ENCODE results near the gene PLSCR4. TPM values are rescaled to one million over a fixed set of nuclear protein-coding genes. Genes with fewer than 3 reads are reported as not detected.
A peak's percentile ranks its signal among the peaks of the same experiment; 100 is the strongest.
"Not testable (repeated sequence)": the region's sequence is repeated elsewhere in the genome, so short reads cannot be mapped to it uniquely, and the experiment has no call there.

PLSCR4 gene
- total RNA-seq, 2 donors from 2014 or later = 0.78 TPM; not detected in 1

DNA sequence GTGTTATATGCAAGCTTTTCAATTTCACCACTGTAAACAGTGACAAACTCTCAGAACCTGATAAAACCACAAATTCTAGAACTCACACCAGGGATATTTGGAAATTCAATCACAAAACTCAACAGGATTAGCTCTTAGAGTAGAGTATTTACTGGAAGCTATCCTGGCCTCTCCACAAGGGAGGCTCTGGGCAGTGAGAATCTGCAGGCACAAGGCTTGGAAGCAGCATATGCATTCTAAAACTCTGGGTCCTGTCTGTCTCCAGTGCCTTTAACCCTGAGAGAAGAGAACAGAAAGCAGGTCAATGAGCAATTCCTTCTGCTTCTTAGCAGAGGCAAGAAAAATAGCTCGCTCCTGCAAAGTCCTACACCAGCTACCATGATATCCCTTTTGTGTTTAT lies 23.4 kb downstream of the PLSCR4 start:
- peaks cover 5% of the 10 kb centered on the region for H3K4me1 Mint-ChIP-seq
- H3K27me3 Mint-ChIP-seq = peaks cover 2% of the 10 kb centered on the region
- no peaks in the 10 kb centered on the region for H3K36me3 Mint-ChIP-seq (ENCODE audit: low read depth)
- ATAC-seq (no peak), DNase-seq (no peak)
- no peaks in the 10 kb centered on the region for H3K9me3 ChIP-seq (ENCODE audit: control insufficient read depth, low read length, poor library complexity, severe bottlenecking)
- no peak overlapping the region for H3K27ac Mint-ChIP-seq
- H3K4me3 Mint-ChIP-seq = no peak overlapping the region

DNA sequence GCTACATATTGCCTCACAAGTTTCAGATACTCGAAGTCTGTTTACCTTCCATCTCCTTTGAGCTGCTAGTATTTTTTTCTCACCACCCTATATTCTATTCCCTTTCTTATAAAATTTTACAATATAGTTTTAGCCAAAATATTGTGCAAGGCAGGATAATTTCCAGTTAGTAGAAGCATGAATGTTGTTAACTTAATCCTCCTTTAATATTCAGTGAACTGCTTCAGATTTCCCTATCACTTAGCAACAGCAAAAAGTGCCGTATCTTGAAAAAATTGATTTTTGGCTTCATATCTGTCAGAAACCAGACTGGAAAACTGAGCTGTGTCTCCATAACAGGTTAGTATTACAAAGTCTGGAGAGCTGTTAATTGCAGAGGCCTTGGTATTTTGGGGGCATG lies 24.0 kb downstream of the PLSCR4 start:
- ATAC-seq = no peak
- no peak for DNase-seq
- Mint-ChIP-seq H3K27ac (no peak overlapping the region), H3K36me3 (ENCODE audit: low read depth) (no peaks in the 10 kb centered on the region), H3K4me3 (no peak overlapping the region), H3K4me1 (peaks cover 7% of the 10 kb centered on the region), H3K27me3 (no peaks in the 10 kb centered on the region)
- H3K9me3 ChIP-seq (ENCODE audit: control insufficient read depth, low read length, poor library complexity, severe bottlenecking) = no peaks in the 10 kb centered on the region

DNA sequence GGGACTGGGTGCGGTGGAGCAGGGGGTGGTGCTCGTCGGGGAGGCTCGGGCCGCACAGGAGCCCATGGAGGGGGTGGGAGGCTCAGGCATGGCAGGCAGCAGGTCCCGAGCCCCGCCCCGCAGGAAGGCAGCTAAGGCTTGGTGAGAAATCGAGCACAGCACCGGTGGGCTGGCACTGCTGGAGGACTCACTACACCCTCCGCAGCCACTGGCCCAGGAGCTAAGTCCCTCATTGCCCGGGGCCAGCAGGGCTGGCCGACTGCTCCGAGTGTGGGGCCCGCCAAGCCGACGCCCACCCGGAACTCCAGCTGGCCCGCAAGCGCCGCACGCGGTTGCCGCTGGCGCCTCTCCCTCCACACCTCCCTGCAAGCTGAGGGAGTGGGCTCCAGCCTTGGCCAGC lies 25.4 kb downstream of the PLSCR4 start:
- not testable (repeated sequence) for H3K4me1 Mint-ChIP-seq; H3K36me3 Mint-ChIP-seq (ENCODE audit: low read depth); DNase-seq; H3K27ac Mint-ChIP-seq; ATAC-seq; H3K4me3 Mint-ChIP-seq; H3K9me3 ChIP-seq (ENCODE audit: control insufficient read depth, low read length, poor library complexity, severe bottlenecking); H3K27me3 Mint-ChIP-seq

DNA sequence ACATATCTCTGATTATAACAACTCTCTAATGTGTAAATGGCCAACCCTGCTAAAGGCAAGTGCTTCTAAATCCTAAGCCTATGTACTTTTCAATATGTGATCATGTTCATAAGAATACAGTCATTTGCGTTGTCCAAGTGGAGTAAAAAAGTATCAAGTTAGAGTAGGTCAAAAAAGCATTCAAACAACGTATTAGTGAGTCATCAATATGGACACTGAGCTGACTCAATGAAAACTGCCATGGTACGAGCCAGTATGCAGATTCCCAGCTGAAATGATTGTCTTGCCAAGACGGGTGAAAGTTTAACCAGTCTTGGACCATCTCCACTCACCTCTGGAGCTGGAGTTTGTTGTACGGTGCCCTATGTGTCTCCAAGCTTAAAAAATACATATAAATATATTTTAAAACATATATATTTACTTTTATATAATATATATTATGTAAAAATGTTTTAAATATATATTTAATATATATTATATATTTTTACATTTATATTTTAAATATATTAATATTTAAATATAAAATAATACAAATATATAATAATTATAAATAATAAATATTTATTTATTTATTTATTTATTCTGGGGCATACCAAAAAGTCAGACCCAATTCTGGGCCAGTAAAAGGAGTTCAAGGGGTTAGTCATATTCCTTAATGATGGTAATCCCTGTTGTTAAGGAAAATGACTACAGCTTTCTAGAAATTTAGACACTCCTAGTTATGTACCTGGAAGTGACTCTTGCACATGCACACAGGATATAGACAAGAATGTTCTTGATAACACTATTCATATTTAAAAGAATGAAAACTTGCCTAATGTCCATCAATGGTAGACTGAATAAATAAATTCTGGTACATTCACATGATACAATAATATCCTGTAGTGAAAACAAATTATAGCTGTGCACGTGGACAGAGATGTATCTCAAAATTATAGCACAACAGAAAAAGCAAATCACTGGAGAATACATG lies 27.2 kb downstream of the PLSCR4 start:
- H3K27me3 Mint-ChIP-seq = peaks cover 6% of the 10 kb centered on the region
- H3K27ac Mint-ChIP-seq = no peak overlapping the region
- DNase-seq = no peak
- H3K36me3 Mint-ChIP-seq (ENCODE audit: low read depth) = no peaks in the 10 kb centered on the region
- no peak for ATAC-seq
- H3K4me1 Mint-ChIP-seq = peaks cover 7% of the 10 kb centered on the region
- no peaks in the 10 kb centered on the region for H3K9me3 ChIP-seq (ENCODE audit: control insufficient read depth, low read length, poor library complexity, severe bottlenecking)
- H3K4me3 Mint-ChIP-seq = no peak overlapping the region

DNA sequence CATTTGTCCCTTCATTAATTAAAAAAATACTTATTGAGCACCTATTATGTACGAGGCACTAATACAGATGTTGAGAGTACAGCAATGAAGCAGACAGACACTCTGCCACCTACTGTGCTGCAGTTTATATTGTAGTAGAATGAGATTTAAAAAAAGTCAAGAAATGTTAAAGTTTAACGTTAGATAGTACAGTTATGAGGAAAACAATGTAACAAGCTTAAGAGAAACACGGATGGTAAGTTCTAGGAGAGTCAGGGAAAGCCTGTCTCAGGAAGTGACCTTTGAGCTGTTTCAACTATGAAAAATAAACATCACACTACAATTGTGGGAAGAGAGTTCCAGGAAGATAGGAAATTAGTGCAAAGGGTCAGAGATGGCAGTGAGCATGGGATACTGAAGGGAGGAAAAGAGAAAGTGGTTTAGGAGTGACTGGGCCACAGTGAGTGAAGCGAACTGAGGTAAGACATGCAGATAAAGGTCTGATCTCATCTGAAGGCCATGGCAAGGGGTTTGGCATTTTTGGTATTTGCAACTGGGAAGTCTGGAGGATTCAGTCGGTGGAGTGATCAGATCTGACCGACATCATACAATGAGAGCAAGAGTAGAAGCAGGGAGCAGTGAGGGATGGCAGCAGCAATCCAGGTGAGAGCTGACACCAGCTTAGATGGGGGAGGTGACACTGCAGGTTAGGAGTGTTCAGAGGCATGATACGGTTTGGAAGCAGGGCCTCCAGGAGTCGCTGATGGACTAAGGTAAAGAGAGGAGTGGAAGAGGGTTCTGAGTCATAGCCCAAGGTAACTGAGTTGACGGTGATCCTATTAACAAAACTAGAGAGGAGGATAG lies 28.5 kb downstream of the PLSCR4 start:
- no peak for DNase-seq
- peaks cover 11% of the 10 kb centered on the region for H3K27me3 Mint-ChIP-seq

DNA sequence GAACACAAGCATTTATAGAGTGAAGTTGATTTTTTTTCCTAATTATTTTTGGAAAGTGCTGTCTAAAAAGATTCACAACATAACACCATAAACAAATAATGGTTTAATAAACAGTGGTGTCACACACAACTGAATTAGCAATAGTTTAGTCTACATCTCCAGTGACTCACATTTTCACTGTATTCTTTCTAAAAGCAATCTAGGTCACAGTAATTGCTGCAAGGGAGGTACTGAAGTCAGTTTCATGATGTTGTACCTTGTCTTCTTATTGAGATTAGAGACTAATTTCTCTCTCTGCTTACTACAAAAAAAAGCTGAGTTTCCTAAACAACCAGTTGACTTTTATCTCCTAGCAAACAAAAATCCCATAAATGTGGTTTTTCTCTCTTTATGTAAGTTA lies 29.6 kb downstream of the PLSCR4 start:
- H3K36me3 Mint-ChIP-seq (ENCODE audit: low read depth) = peaks cover 3% of the 10 kb centered on the region
- H3K4me1 Mint-ChIP-seq = peaks cover 10% of the 10 kb centered on the region
- ATAC-seq (no peak), DNase-seq (no peak)
- H3K27me3 Mint-ChIP-seq = peaks cover 19% of the 10 kb centered on the region
- H3K4me3 Mint-ChIP-seq = no peak overlapping the region
- H3K9me3 ChIP-seq (ENCODE audit: control insufficient read depth, low read length, poor library complexity, severe bottlenecking) = no peaks in the 10 kb centered on the region
- H3K27ac Mint-ChIP-seq = no peak overlapping the region

More for the DNA sequence above, 28.5 kb downstream of the PLSCR4 start:
- H3K4me3 Mint-ChIP-seq = no peak overlapping the region
- no peak overlapping the region for H3K27ac Mint-ChIP-seq
- H3K4me1 Mint-ChIP-seq = peaks cover 10% of the 10 kb centered on the region
- no peaks in the 10 kb centered on the region for H3K9me3 ChIP-seq (ENCODE audit: control insufficient read depth, low read length, poor library complexity, severe bottlenecking)
- H3K36me3 Mint-ChIP-seq (ENCODE audit: low read depth) = peaks cover 3% of the 10 kb centered on the region
- no peak for ATAC-seq

DNA sequence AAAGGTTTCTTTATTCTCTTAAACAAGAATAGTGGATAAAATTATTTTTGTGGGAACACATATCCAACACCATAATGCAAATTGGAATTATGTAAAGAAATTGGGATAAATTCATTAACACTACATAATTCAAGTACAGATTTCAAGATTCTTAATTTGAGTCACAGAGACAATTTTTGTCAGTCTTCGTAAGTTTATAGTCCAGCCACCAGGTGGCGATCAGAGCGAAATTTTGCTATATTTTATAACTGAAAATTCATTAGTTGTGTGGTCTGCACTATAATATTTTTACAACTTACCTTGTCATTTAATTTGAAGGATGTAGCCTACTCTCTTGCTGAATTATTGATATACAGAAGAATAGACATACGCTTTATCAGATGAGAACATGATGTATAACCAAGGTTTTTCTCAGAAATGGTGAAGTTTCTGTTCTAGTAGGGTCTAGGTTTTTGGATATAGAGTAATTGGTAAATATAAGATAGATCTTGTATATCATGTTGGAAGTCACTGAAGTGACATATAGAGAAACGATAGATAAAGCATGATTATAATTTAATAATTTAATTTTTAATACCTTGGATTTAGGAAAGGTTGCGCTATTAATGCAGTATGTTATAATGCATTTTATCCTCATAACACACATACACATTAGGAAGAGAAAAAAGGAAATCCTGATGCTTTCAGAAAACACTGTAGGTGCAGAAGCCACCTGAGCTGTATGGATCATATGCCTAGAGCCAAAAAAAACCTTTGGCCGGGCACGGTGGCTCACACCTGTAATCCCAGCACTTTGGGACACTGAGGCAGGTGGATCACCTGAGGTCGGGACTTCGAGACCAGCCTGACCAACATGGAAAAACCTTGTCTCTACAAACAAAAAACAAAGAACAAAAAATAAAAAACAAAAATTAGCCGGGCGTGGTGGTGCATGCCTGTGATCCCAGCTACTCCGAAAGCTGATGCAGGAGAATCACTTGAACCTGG lies 31.7 kb downstream of the PLSCR4 start:
- peak in 1 of 3 donors; percentile 14 for DNase-seq

DNA sequence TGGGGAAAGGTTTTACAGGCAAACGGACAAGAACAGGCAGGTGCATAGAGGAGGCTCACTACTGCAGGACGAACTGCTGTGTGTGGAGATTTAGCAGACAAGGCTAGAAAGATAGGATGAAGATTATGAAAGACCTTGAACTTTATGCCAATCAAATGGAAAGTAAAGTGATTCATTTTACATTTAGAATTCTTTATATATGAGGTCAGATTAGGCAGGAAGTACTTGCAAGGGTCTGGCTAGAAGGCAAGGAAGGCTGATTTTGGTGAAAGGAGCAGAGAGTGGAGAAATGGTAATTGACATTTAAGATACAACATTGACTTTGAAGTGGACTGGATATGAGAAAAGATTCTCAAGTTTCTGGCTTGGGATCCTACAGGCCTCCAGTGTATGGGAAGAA lies 33.6 kb downstream of the PLSCR4 start:
- no peak for DNase-seq
- H3K27me3 Mint-ChIP-seq = peaks cover 24% of the 10 kb centered on the region
- H3K4me3 Mint-ChIP-seq = no peak overlapping the region
- peaks cover 3% of the 10 kb centered on the region for H3K36me3 Mint-ChIP-seq (ENCODE audit: low read depth)
- H3K27ac Mint-ChIP-seq = no peak overlapping the region
- H3K9me3 ChIP-seq (ENCODE audit: control insufficient read depth, low read length, poor library complexity, severe bottlenecking) = no peaks in the 10 kb centered on the region
- no peak for ATAC-seq
- H3K4me1 Mint-ChIP-seq = peaks cover 6% of the 10 kb centered on the region

More for the DNA sequence above, 31.7 kb downstream of the PLSCR4 start:
- H3K9me3 ChIP-seq (ENCODE audit: control insufficient read depth, low read length, poor library complexity, severe bottlenecking) = no peaks in the 10 kb centered on the region
- Mint-ChIP-seq H3K27me3 (peaks cover 24% of the 10 kb centered on the region), H3K27ac (no peak overlapping the region), H3K36me3 (ENCODE audit: low read depth) (peaks cover 3% of the 10 kb centered on the region), H3K4me3 (no peak overlapping the region), H3K4me1 (peaks cover 10% of the 10 kb centered on the region)
- ATAC-seq = no peak

DNA sequence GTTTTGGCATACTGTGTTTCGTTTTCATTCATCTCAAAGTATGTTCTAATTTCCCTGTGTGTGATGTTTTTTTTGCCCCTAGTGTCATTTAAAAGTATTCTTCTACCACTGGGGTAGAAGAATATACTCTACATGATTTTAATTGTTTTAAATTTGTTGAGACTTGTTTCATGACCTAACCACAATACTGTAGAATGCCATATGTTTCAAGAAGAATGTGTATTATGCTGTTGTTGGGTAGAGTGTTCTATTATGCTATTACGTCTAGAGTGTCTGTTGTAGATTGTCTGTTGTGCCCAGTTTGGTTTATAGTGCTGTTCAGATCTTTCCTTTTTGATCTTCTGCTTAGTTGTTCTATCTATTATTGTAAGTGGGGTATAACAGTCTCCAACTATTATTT lies 36.4 kb downstream of the PLSCR4 start:
- Mint-ChIP-seq H3K4me3 (no peak overlapping the region), H3K27ac (no peak overlapping the region), H3K4me1 (peaks cover 6% of the 10 kb centered on the region), H3K36me3 (ENCODE audit: low read depth) (peaks cover 3% of the 10 kb centered on the region), H3K27me3 (peaks cover 19% of the 10 kb centered on the region)
- H3K9me3 ChIP-seq (ENCODE audit: control insufficient read depth, low read length, poor library complexity, severe bottlenecking) = no peaks in the 10 kb centered on the region
- no peak for DNase-seq
- ATAC-seq = no peak

DNA sequence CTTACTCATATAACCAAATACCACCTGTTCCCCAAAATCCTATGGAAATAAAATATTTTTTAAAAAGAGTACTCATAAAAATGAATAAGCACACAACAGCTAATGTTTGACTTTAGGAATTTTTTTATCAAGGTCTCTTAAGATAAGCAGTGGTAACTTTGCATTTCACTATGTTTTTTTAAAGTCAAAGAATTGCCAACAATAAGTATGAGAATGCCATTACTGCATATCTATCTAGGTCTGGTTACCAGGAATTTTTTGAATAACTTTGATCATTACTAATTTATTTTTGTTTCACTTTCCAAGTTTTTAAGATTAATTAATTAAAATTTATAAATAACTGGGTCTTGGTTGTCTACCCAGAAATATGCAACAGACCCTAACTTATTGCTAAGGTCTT lies 41.5 kb downstream of the PLSCR4 start:
- no peak for DNase-seq

DNA sequence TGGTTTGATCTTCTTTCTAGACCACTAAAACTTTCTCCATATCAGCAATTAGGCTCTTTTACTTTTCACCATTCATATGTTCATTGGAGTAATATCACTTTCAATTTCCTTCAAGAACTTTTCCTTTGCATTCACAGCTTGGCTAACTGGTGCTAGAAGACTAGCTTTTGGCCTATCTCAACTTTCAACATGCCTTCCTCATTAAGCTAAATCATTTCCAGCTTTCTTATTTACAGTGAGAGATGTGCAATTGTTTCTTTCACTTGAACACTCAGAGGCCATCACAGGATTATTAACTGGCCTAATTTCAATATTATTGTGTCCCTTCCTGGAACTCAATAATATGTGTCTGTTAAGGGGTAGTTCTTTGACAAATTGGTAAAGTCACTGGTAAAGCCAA lies 47.1 kb downstream of the PLSCR4 start:
- Mint-ChIP-seq H3K27ac (no peak overlapping the region), H3K4me1 (no peaks in the 10 kb centered on the region), H3K36me3 (ENCODE audit: low read depth) (no peaks in the 10 kb centered on the region), H3K27me3 (peaks cover 15% of the 10 kb centered on the region), H3K4me3 (no peak overlapping the region)
- no peaks in the 10 kb centered on the region for H3K9me3 ChIP-seq (ENCODE audit: control insufficient read depth, low read length, poor library complexity, severe bottlenecking)
- no peak for ATAC-seq
- no peak for DNase-seq

More for the DNA sequence above, 41.5 kb downstream of the PLSCR4 start:
- Mint-ChIP-seq H3K27ac (no peak overlapping the region), H3K36me3 (ENCODE audit: low read depth) (no peaks in the 10 kb centered on the region), H3K4me1 (no peaks in the 10 kb centered on the region), H3K4me3 (no peak overlapping the region), H3K27me3 (peaks cover 5% of the 10 kb centered on the region)
- ATAC-seq = no peak
- H3K9me3 ChIP-seq (ENCODE audit: control insufficient read depth, low read length, poor library complexity, severe bottlenecking) = no peaks in the 10 kb centered on the region

DNA sequence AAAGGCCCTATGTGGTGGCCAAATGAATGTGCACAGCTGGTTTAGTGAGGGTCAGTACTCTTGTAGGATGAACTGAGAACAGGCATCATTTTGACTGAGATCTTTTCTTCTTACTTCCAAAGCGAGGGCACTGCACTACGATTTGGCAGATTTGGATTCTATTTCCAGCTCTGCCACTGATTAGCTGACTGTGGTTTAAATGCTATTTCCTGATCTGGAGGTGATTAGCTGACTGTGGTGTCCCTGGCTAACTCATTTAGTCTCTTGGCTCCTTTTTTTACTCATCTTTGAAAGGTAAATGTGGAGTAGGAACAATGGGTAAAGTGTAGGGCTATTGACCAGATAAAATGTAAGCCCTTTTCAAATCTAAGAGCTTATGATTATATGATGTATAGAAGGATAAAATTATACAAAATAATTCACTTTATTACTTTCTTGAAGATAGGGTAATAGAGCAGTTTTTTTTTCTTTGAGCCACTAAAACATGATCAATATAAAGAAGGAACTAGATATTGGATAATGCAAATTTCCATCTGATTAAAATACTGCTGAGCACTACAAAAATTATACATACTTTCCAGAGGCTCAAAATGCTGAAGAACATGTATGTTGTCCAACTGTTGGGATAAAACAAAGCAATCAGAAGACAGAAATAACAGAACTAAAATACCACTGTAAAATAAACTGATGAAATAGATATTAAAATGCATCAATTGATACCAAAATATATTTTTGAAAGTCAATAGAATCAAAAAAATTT lies 50.3 kb downstream of the PLSCR4 start:
- Mint-ChIP-seq H3K36me3 (ENCODE audit: low read depth) (no peaks in the 10 kb centered on the region), H3K4me1 (no peaks in the 10 kb centered on the region), H3K27me3 (peaks cover 10% of the 10 kb centered on the region), H3K4me3 (no peak overlapping the region), H3K27ac (no peak overlapping the region)
- DNase-seq (no peak), ATAC-seq (no peak)
- H3K9me3 ChIP-seq (ENCODE audit: control insufficient read depth, low read length, poor library complexity, severe bottlenecking) = no peaks in the 10 kb centered on the region

Data from T-helper 17 cell (primary cell).